ENCODE measurements around the gene TEX55. TPM values are rescaled to one million over a fixed set of nuclear protein-coding genes. Genes with fewer than 3 reads are reported as not detected.

The TEX55 gene
- total RNA-seq, result not detected in 2 replicates

DNA sequence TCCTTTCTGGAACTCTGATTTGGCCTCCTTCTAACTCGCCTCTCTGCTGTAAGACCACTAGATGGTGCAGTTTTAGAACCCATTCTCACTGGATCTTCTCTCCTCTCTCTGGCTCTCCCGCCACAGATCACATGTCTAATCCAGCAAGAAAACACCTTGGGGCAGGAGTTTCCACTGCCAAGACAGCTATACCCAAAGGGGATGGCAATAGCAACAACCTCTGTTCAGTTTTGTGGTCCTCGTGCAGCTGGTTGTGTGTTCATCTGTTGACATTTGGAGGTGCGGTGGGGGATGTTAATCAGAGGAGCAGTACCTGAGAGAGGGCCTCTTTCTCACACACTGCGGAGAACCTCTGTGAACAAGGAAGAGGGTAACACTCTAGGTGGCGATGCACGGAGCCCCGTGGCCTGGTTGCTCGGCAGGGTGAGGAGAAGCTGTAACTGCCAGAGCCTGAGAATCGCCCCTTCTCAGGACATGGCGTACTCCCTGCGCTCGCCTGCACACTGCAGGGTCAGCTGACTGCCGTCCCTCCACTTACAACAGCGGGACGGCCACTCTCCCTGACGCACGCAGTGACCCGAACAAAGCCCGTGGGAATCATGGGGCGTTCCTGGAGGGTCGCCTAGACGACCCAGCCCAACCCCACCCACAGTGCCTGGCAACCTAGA is at the start of gene TEX55:
Gene TEX55 (plus strand): TSS at position 666 of the 668 bp plus-strand sequence. CDS start 25 bp downstream, outside the sequence.

GRCh38 chr3:119173325-119173724 is 27.4 kb downstream of the TEX55 start, which contains the start of gene UPK1B:
Gene UPK1B (plus strand): TSS chr3:119173598. CDS start chr3:119186742, 13,144 bp downstream.

Other genes with a start within 250 kb of the TEX55 start
- under 0.01 TPM in 1 of 2 replicates, not detected in the other for gene IGSF11, start 111.3 kb upstream of the TEX55 start, total RNA-seq
- not detected in 2 replicates for gene UPK1B, start 27.4 kb downstream of the TEX55 start, total RNA-seq
- gene B4GALT4, start 94.7 kb downstream of the TEX55 start, total RNA-seq, result 10.7 and 11.7 TPM in 2 replicates
- 1.8 and 6.5 TPM in 2 replicates for gene ARHGAP31, start 148.2 kb downstream of the TEX55 start, total RNA-seq